ENCODE data around the gene P4HB.

Gene P4HB

DNA sequence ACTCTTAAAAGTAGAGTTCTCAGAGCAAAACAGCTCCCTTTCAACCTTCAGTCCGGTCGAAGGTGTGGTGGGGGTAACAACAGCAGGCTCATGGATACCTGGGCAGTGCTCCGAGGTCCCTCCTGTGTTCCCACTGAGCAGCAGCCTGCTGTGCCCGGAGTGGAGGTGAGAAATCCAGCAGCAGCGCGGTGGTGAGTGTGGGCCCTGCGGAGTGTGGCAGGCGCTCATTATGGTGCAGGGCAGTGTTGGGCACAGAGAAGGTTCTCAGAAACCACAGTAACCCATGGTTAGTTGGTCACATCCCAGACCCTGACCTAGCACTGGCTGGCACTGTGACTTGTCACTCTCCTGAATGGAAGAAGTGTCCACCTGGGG, 5.0 kb upstream of the P4HB start:
- Histone ChIP-seq H3K27me3 (no peaks in the 10 kb centered on the region), H3K9me3 (no peaks in the 10 kb centered on the region), H3K4me1 (ENCODE audit: control insufficient read depth in 1 of 2, insufficient read depth in 1 of 2, low read depth in 1 of 2, low read length in 1 of 2) (peaks cover 57 to 79% of the 10 kb centered on the region in 2 experiments), H3K4me3 (ENCODE audit: low read depth in 1 of 2, low read length in 1 of 2) (no peak overlapping the region), H3K36me3 (peaks cover 31% of the 10 kb centered on the region), H3K27ac (no peak overlapping the region)
- TF ChIP-seq, protein P1, sequence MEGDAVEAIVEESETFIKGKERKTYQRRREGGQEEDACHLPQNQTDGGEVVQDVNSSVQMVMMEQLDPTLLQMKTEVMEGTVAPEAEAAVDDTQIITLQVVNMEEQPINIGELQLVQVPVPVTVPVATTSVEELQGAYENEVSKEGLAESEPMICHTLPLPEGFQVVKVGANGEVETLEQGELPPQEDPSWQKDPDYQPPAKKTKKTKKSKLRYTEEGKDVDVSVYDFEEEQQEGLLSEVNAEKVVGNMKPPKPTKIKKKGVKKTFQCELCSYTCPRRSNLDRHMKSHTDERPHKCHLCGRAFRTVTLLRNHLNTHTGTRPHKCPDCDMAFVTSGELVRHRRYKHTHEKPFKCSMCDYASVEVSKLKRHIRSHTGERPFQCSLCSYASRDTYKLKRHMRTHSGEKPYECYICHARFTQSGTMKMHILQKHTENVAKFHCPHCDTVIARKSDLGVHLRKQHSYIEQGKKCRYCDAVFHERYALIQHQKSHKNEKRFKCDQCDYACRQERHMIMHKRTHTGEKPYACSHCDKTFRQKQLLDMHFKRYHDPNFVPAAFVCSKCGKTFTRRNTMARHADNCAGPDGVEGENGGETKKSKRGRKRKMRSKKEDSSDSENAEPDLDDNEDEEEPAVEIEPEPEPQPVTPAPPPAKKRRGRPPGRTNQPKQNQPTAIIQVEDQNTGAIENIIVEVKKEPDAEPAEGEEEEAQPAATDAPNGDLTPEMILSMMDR (IDR thresholded peaks at IDR 0.05) = no peak

DNA sequence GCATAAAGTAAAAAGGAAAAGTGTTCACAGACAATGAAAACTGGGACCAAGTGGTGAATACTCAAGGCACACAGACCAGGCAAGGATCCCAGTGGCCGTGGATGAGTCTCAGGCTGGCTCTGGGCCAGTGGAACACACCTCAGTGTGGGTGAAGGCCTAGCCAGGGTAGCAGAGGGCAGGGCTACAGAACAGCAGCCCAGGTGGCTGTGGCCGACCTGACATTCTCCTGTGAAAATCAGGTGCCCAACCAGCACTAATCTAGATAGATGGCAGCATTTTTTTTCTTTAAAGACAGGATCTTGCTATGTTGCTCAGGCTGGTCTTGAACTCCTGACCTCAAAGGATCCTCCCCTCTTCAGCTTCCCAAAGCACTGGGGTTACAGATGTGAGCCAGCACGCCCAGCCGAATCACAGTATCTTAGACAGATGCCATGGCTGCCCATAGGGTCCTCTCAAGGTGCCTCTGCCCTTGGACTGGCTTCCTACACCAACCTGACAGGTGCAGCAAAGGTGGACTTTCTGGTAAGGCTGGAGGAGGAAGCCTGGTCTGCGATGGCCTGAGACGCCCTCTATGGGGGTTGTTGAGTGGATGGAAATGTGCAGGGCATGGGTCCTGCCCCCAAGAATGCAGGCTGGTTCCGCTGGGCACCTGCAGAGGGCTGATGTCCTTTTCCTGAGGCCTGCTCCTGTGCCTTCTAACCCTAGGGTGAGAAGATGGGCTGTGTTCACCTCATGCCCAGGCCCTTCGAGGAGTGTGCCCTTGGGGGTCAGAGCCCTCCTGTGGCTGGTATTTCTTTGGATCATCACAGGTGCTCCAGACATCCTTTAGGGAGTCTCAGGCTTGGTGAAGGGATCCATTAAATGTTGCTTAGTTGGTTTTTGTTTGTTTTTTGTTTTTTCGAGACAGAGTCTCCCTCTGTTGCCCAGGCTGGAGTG, 3.8 kb upstream of the P4HB start:
- Histone ChIP-seq H3K4me3 (ENCODE audit: low read depth in 1 of 2, low read length in 1 of 2) (no peak overlapping the region), H3K27me3 (no peaks in the 10 kb centered on the region), H3K9me3 (no peaks in the 10 kb centered on the region), H3K4me1 (ENCODE audit: control insufficient read depth in 1 of 2, insufficient read depth in 1 of 2, low read depth in 1 of 2, low read length in 1 of 2) (peaks cover 53 to 78% of the 10 kb centered on the region in 2 experiments), H3K36me3 (peaks cover 19% of the 10 kb centered on the region), H3K27ac (peak overlapping the region; percentile 96)
- TF ChIP-seq, protein P1 (IDR thresholded peaks at IDR 0.05) = no peak

DNA sequence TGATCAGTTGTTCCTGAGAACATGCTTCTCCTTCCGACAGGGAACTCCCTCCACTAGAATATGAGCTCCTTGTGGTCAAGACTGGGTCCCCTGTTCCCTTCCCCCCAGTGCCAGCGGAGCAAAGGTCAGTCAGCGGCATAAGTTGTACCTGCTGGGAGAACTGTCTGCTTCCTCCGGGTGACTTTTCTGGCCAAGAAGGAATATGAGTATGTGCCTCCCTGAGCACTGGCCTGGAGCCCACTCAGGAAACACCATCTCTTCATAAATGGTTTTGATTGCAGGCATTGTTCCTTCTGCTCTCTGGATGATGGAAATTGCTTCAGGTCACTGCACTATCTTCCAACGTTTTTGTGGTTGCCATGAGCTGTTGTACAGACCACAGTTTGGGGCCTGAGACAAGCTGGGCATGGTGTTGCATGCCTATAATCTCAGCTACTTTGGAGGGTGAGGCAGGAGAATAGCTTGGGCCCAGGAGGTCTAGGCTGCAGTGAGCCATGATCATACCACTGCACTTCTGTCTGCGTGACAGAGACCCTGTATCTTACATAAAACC, 2.9 kb upstream of the P4HB start:
- Histone ChIP-seq H3K4me1 (ENCODE audit: control insufficient read depth in 1 of 2, insufficient read depth in 1 of 2, low read depth in 1 of 2, low read length in 1 of 2) (peaks cover 61 to 78% of the 10 kb centered on the region in 2 experiments), H3K27ac (peak overlapping the region; percentile 96), H3K36me3 (peaks cover 18% of the 10 kb centered on the region), H3K9me3 (no peaks in the 10 kb centered on the region), H3K27me3 (no peaks in the 10 kb centered on the region), H3K4me3 (ENCODE audit: low read depth in 1 of 2, low read length in 1 of 2) (no peak overlapping the region)
- TF ChIP-seq, protein P1 (IDR thresholded peaks at IDR 0.05) = no peak

DNA sequence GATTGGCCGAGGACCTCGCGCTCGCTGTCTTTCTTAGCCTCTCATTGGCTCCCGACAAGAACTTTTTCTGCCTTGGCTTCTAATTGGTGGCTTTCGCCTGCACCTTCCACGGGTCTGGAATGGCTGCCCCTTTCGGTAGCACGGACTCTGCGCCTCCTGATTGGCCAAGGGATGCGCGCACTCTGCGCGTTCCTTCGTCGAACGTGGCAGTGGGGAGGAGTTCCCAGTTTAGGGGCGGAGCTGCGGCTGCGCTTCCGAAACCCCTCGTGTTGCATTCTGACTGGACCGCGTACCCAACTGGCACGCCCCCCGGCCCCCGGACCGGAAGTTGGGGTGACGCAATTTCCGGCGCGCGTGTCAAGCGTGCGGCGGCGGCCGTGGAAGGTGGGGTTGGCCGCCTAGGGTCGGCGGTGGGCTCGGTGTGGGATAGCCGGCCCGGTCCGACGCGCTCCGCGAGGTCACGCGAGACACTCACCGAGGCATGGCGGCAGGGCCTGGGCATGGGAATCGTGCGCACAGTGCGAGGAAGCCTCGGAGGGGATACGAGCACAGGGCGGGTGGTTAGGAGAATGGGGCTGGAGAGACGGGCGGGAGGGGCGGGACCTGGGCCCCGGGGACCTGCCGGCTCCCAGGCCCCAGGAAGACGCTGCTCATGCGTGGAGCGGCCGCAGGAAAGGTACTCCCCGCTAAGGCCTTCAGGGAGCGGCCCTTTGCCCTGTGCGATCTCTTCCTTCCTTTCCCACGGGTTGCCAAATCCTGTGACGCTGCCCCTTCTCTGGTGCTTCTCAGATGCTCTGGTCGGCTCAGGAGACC, 627 bp upstream of the P4HB start:
- Histone ChIP-seq H3K9me3 (no peaks in the 10 kb centered on the region), H3K36me3 (peaks cover 13% of the 10 kb centered on the region), H3K4me3 (ENCODE audit: low read depth in 1 of 2, low read length in 1 of 2) (peak overlapping the region; percentile 76 to 81), H3K27me3 (no peaks in the 10 kb centered on the region), H3K27ac (peak overlapping the region; percentile 96), H3K4me1 (ENCODE audit: control insufficient read depth in 1 of 2, insufficient read depth in 1 of 2, low read depth in 1 of 2, low read length in 1 of 2) (peaks cover 62 to 76% of the 10 kb centered on the region in 2 experiments)
- TF ChIP-seq, protein P1 (IDR thresholded peaks at IDR 0.05) = no peak

Data from neutrophil (primary cell).